A673 (cell line): ENCODE results near the gene HPN. TPM values are rescaled to one million over a fixed set of nuclear protein-coding genes. Genes with fewer than 3 reads are reported as not detected.
"Not testable (repeated sequence)": the region's sequence is repeated elsewhere in the genome, so short reads cannot be mapped to it uniquely, and the experiment has no call there.

Experiments used
- BruUV-seq: library from RNA; stranded (reverse); fragments of 400-500 nt; replicated peaks from 2 replicates; lab custom pipeline; 2021; lab: Mats Ljungman, UMichigan
- CTCF ChIA-PET: fragments of 300-600 bp; sonication (Branson Sonifier 250); formaldehyde crosslinking; loops from one replicate; lab custom pipeline; 2022; ENCODE audit warnings: antibody characterized with exemption; lab: Charles Lee
- POLR2A ChIA-PET: fragments of 300-600 bp; sonication (Branson Sonifier 250); formaldehyde crosslinking; loops from one replicate; lab custom pipeline; 2022; ENCODE audit warnings: antibody characterized with exemption; ENCODE audit not compliant: low non-redundant PET; lab: Charles Lee
- DNase-seq: peaks from one replicate; pipeline ENCODE4 v3.0.0-alpha.2; 2015; ENCODE audit warnings: low spot score
- H3K27ac ChIP-seq: fragments of 200-600 bp; sonication (generic); 2 replicates; pipeline ENCODE4 v1.5.1; 2016; ENCODE audit warnings: mixed run types, low read depth, mild to moderate bottlenecking, mixed read lengths, antibody characterized with exemption, low read length; ENCODE audit not compliant: poor library complexity, severe bottlenecking
- H3K27me3 ChIP-seq: fragments of 200-600 bp; sonication (generic); replicated peaks from 2 replicates; pipeline ENCODE4 v1.6.1; 2017; ENCODE audit warnings: mixed run types, low read depth, mild to moderate bottlenecking, mixed read lengths, antibody characterized with exemption, low read length; ENCODE audit not compliant: insufficient read depth, poor library complexity
- H3K36me3 ChIP-seq: fragments of 200-600 bp; sonication (generic); 2 replicates; pipeline ENCODE4 v1.6.1; 2016; ENCODE audit warnings: mixed run types, mild to moderate bottlenecking, mixed read lengths, antibody characterized with exemption, low read length; ENCODE audit not compliant: insufficient read depth, poor library complexity, severe bottlenecking
- H3K4me1 ChIP-seq: fragments of 200-600 bp; sonication (generic); 2 replicates; pipeline ENCODE4 v1.6.1; 2017; ENCODE audit warnings: mixed run types, mild to moderate bottlenecking, mixed read lengths, antibody characterized with exemption, low read length; ENCODE audit not compliant: insufficient read depth, poor library complexity, severe bottlenecking
- H3K4me3 ChIP-seq: fragments of 200-600 bp; sonication (generic); 2 replicates; pipeline ENCODE4 v1.5.1; 2016; ENCODE audit warnings: low read depth, mixed run types, mild to moderate bottlenecking, mixed read lengths, low read length; ENCODE audit not compliant: poor library complexity, severe bottlenecking
- H3K9me3 ChIP-seq: fragments of 200-600 bp; sonication (generic); 2 replicates; pipeline ENCODE4 v1.6.1; 2016; ENCODE audit warnings: mixed run types, low read depth, mild to moderate bottlenecking, mixed read lengths, antibody characterized with exemption, low read length; ENCODE audit not compliant: poor library complexity, severe bottlenecking
- CTCF ChIP-seq: fragments of 300-800, 200-600 bp; sonication (generic); conservative IDR thresholded peaks from 2 replicates; pipeline ENCODE4 v1.5.1; 2017; ENCODE audit warnings: low read depth, mild to moderate bottlenecking, antibody characterized with exemption, low read length, moderate library complexity, mixed read lengths
- EZH2 ChIP-seq: fragments of 200-600 bp; sonication (generic); IDR thresholded peaks from 2 replicates; pipeline ENCODE4 v1.6.1; 2017; ENCODE audit warnings: borderline replicate concordance, low read depth, mild to moderate bottlenecking, mixed read lengths, antibody characterized with exemption, low read length; ENCODE audit not compliant: poor library complexity, severe bottlenecking
- intact Hi-C: fragments of 100-400 bp; cut with micrococcal nuclease; formaldehyde crosslinking; loops from one replicate; pipeline ENCODE4 v1.10.0; 2022; ENCODE audit not compliant: unreplicated experiment
- total RNA-seq: library from RNA; stranded (reverse); gene quantifications from 2 replicates; pipeline ENCODE4 v1.2.3, GENCODE V29; 2021

HPN gene
- total RNA-seq, 1 experiment from 2014 or later = not detected

DNA sequence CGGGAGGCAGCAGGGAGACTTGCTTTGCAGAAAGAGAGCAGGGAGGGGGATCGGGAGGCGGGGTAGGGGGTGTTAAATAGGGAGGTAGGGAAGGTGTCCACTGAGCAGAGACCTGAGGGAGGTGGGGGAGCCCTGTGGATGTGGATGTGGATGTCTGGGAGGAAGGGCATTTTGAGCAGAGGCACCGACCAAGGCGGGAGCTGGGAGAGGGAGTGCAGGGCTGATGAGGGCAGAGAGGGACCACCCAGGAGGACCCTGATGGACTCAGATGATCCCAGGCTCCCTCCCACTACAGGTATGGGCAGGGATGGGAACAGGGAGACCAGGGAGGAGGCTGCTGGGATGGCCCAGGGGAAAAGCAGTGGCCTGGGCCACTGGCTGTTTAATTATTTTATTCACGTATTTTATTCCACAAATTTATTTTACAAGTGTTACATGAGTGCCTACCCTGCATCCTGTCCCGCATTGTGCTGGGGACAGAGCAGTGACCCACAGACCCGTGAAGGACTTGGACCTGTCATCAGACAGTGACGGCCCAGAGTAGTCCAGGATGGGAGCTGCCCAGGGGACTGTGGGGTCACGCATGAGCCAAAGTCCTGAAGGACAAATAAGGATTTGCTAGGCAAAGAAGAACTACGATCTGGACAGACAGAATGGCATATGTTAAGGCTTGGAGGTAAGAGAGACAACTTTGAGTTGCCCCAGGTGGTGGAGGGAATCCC, 36.1 kb upstream of the HPN start:
- no peaks in the 10 kb centered on the region for H3K27me3 ChIP-seq
- H3K4me3 ChIP-seq = no peak overlapping the region
- no peak overlapping the region for H3K27ac ChIP-seq
- ChIA-PET CTCF (no interaction called here), POLR2A (interaction anchor here (0.6 kb wide), 1 partner anchor 1226 kb away, joined by 3 read pairs; no protein-coding TSS in a partner anchor)
- TF ChIP-seq EZH2 = no peak
- no peak for TF ChIP-seq CTCF
- H3K4me1 ChIP-seq = peaks cover 7% of the 10 kb centered on the region
- DNase-seq = no peak
- intact Hi-C loops = no loop called here
- H3K36me3 ChIP-seq = peaks cover 44% of the 10 kb centered on the region
- no TSS peak for BruUV-seq
- H3K9me3 ChIP-seq = no peaks in the 10 kb centered on the region

- peaks cover 48% of the 10 kb centered on the region for H3K36me3 ChIP-seq
- H3K9me3 ChIP-seq, intact Hi-C loops, H3K27ac ChIP-seq, DNase-seq, H3K4me1 ChIP-seq, H3K4me3 ChIP-seq, H3K27me3 ChIP-seq, BruUV-seq, CTCF ChIA-PET: not testable (repeated sequence)
- POLR2A ChIA-PET = interaction anchor here (0.6 kb wide), 1 partner anchor 1227 kb away, joined by 3 read pairs; no protein-coding TSS in a partner anchor
Observed at GRCh38 chr19:35006007-35006341, 35.5 kb upstream of the HPN start.

GRCh38 chr19:35006342-35006998, 35.1 kb upstream of the HPN start:
- POLR2A ChIA-PET = no interaction called here
- no peak for TF ChIP-seq EZH2
- no peak for TF ChIP-seq CTCF
- H3K9me3 ChIP-seq = no peaks in the 10 kb centered on the region
- intact Hi-C loops = no loop called here
- no peaks in the 10 kb centered on the region for H3K27me3 ChIP-seq
- peaks cover 52% of the 10 kb centered on the region for H3K36me3 ChIP-seq
- H3K27ac ChIP-seq = no peak overlapping the region
- peaks cover 7% of the 10 kb centered on the region for H3K4me1 ChIP-seq
- CTCF ChIA-PET = no interaction called here
- no peak overlapping the region for H3K4me3 ChIP-seq
- BruUV-seq = no TSS peak
- DNase-seq = no peak

DNA sequence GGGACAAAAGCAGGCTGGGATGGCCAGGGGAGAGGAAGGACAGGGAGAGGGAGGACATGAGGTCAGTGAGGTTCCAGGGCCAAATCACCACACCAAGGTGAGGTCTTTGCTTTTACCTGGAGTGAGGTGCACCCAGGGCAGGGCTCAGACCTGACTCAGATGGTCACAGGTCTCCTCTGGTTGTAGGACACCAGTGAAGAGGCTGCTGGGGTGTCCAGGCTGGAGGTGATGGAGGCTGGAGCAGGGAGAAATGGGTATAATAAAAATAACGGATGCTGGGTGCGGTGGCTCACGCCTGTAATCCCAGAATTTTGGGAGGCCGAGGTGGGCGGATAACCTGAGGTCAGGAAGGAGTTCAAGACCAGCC, 34.5 kb upstream of the HPN start:
- intact Hi-C loops = no loop called here
- Histone ChIP-seq H3K4me3 (no peak overlapping the region), H3K27ac (no peak overlapping the region), H3K9me3 (no peaks in the 10 kb centered on the region), H3K27me3 (no peaks in the 10 kb centered on the region), H3K4me1 (peaks cover 6% of the 10 kb centered on the region), H3K36me3 (peaks cover 55% of the 10 kb centered on the region)
- no TSS peak for BruUV-seq
- DNase-seq = no peak
- TF ChIP-seq CTCF = no peak
- ChIA-PET POLR2A (no interaction called here), CTCF (no interaction called here)

- intact Hi-C loops, POLR2A ChIA-PET, CTCF ChIA-PET: not testable (repeated sequence)
Observed at GRCh38 chr19:35007427-35007826, 34.1 kb upstream of the HPN start.

More at GRCh38 chr19:35007427-35007826, 34.1 kb upstream of the HPN start:
- DNase-seq, H3K4me3 ChIP-seq, H3K9me3 ChIP-seq, H3K27ac ChIP-seq, H3K27me3 ChIP-seq, H3K4me1 ChIP-seq, BruUV-seq: not testable (repeated sequence)
- peaks cover 55% of the 10 kb centered on the region for H3K36me3 ChIP-seq
